ENCODE results near the gene CPLX4. TPM values are rescaled to one million over a fixed set of nuclear protein-coding genes. Genes with fewer than 3 reads are reported as not detected.

The CPLX4 gene
- total and polyA plus RNA-seq, 2 of the 13 experiments (the other 11 are each of a cell fraction or from before 2014, with no cell fraction given) = not detected

- no peak overlapping the region for H2AFZ ChIP-seq (ENCODE audit: low read length)
- POLR2A ChIA-PET = no interaction called here
Observed at GRCh38 chr18:59274533-59274928, 43.9 kb downstream of the CPLX4 start.

More at GRCh38 chr18:59274533-59274928, 43.9 kb downstream of the CPLX4 start:
- Histone ChIP-seq H3K27ac (ENCODE audit: extremely low read length, insufficient read depth, low read length) (no peak overlapping the region), H3K9me3 (ENCODE audit: low read length) (no peaks in the 10 kb centered on the region), H3K9ac (ENCODE audit: insufficient read depth, low read depth, low read length) (no peak overlapping the region), H3K4me1 (ENCODE audit: insufficient read depth, low read length) (no peaks in the 10 kb centered on the region), H3K4me2 (ENCODE audit: low read depth, low read length) (no peak overlapping the region), H4K20me1 (ENCODE audit: insufficient read depth, low read length) (no peaks in the 10 kb centered on the region), H3K4me3 (replicated peaks in 1 of 3; ENCODE audit: insufficient read depth in 1 of 3, low read depth in 2 of 3, low read length in 3 of 3) (no peak overlapping the region), H3K27me3 (ENCODE audit: control insufficient read depth in 1 of 2, insufficient read depth in 2 of 2, low read length in 2 of 2) (peaks cover 6 to 67% of the 10 kb centered on the region in 2 experiments), H3K79me2 (ENCODE audit: insufficient read depth, low read length) (no peaks in the 10 kb centered on the region), H3K36me3 (replicated peaks in 1 of 2; ENCODE audit: control insufficient read depth in 1 of 2, insufficient read depth in 2 of 2, low read length in 2 of 2) (no peaks in the 10 kb centered on the region)
- FAIRE-seq = no peak
- no peak for ATAC-seq
- TF ChIP-seq, protein P1, sequence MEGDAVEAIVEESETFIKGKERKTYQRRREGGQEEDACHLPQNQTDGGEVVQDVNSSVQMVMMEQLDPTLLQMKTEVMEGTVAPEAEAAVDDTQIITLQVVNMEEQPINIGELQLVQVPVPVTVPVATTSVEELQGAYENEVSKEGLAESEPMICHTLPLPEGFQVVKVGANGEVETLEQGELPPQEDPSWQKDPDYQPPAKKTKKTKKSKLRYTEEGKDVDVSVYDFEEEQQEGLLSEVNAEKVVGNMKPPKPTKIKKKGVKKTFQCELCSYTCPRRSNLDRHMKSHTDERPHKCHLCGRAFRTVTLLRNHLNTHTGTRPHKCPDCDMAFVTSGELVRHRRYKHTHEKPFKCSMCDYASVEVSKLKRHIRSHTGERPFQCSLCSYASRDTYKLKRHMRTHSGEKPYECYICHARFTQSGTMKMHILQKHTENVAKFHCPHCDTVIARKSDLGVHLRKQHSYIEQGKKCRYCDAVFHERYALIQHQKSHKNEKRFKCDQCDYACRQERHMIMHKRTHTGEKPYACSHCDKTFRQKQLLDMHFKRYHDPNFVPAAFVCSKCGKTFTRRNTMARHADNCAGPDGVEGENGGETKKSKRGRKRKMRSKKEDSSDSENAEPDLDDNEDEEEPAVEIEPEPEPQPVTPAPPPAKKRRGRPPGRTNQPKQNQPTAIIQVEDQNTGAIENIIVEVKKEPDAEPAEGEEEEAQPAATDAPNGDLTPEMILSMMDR (CRISPR knock-in tag; IDR thresholded peaks at IDR 0.05) = no peak
- TF ChIP-seq AHDC1 (CRISPR knock-in tag; IDR thresholded peaks at IDR 0.05; ENCODE audit: borderline replicate concordance) (no peak), EP300 (IDR thresholded peaks at IDR 0.05; ENCODE audit: low read depth in 2 of 2, low read length in 2 of 2) (no peak), EP300 (CRISPR knock-in tag; IDR thresholded peaks at IDR 0.05; ENCODE audit: borderline replicate concordance) (no peak), ZNF17 (CRISPR knock-in tag; IDR thresholded peaks at IDR 0.05) (no peak), DPF2 (CRISPR knock-in tag; IDR thresholded peaks at IDR 0.05; ENCODE audit: borderline replicate concordance, low read depth) (no peak)
- no TSS peak for BruUV-seq (replicated peaks)
- intact Hi-C loops (cut with micrococcal nuclease; ENCODE audit: unreplicated experiment) (no loop called here), in situ Hi-C loops (cut with HindIII; ENCODE audit: extremely low pct_ligation_motif_present, low pct_unique_long_range_greater_than_20kb) (no loop called here)
- CTCF ChIA-PET (ENCODE audit: low intra/inter-chr PET ratio, low total read pairs) = no interaction called here
- no peak for DNase-seq (ENCODE audit: low spot score)
- WGBS (ENCODE audit: low lambda C conversion rate) = 46% methylated on average over 17 of the region's 18 CpGs
